ENCODE measurements around the gene MKX. TPM values are rescaled to one million over a fixed set of nuclear protein-coding genes. Genes with fewer than 3 reads are reported as not detected.

The MKX gene
- total RNA-seq, 1 donor from 2014 or later = 22.1 TPM

GRCh38 chr10:27660268-27660667 lies 85.4 kb downstream of the MKX start:
- H3K36me3 Mint-ChIP-seq (ENCODE audit: low read depth) = peaks cover 3% of the 10 kb centered on the region
- H3K27me3 Mint-ChIP-seq (ENCODE audit: low read depth) = no peaks in the 10 kb centered on the region
- H3K4me3 Mint-ChIP-seq (ENCODE audit: unreplicated experiment) = no peak overlapping the region
- no peak for TF ChIP-seq CTCF (IDR thresholded peaks at IDR 0.05)
- no peak for DNase-seq (ENCODE audit: low spot score)
- H3K27ac Mint-ChIP-seq (ENCODE audit: unreplicated experiment) = no peak overlapping the region
- peaks cover 16% of the 10 kb centered on the region for H3K4me1 Mint-ChIP-seq (ENCODE audit: low read depth)
- H3K9me3 Mint-ChIP-seq (ENCODE audit: low read depth) = no peaks in the 10 kb centered on the region

DNA sequence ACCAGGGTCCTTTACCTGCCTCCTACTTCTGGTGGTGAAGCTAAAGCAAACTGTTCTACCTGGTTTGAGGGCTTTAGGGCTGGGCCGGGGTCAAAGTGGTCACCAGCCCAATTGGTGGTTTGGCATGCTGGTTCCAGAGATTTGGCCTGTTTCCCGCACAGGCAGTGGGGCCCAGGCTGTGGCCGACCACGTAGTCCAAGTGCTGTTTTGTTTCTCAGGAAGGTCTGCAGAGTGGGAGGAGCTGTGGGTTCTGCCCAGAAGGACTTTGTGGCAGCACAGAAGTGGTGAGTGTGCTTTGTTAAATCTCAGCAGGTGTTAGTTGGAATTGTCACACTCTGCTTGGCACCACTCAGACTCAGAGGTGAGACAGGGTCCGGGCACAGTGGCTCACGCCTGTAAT lies 85.8 kb downstream of the MKX start:
- H3K9me3 Mint-ChIP-seq (ENCODE audit: low read depth) = no peaks in the 10 kb centered on the region
- no peak for DNase-seq (ENCODE audit: low spot score)
- peaks cover 3% of the 10 kb centered on the region for H3K36me3 Mint-ChIP-seq (ENCODE audit: low read depth)
- TF ChIP-seq CTCF (IDR thresholded peaks at IDR 0.05) = no peak
- peaks cover 16% of the 10 kb centered on the region for H3K4me1 Mint-ChIP-seq (ENCODE audit: low read depth)
- H3K27ac Mint-ChIP-seq (ENCODE audit: unreplicated experiment) = no peak overlapping the region
- no peaks in the 10 kb centered on the region for H3K27me3 Mint-ChIP-seq (ENCODE audit: low read depth)
- H3K4me3 Mint-ChIP-seq (ENCODE audit: unreplicated experiment) = no peak overlapping the region

- H3K4me1 Mint-ChIP-seq (ENCODE audit: low read depth) = peaks cover 16% of the 10 kb centered on the region
Observed at GRCh38 chr10:27658788-27659187, 86.8 kb downstream of the MKX start.

DNA sequence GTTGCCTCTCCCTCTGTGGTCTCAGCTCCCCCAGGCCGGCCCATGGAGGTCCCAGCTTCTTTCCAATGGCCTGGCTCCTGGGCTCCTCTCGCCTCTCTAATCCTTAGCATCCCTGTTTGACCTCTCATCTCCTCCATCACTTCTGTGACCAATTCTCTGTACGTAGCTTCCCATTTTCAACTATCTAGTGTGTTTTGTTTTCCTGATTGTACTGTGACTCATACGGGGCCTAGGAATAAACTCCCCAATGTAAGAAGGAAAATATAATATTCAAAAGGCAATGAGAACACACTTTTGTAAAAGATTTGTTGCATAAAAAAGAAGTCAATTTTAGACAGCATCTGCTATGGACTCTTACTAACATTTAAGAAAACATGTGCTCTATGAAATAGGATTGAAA lies 90.3 kb downstream of the MKX start:
- H3K4me1 Mint-ChIP-seq (ENCODE audit: low read depth) = peaks cover 3% of the 10 kb centered on the region
- no peak overlapping the region for H3K4me3 Mint-ChIP-seq (ENCODE audit: unreplicated experiment)
- H3K27ac Mint-ChIP-seq (ENCODE audit: unreplicated experiment) = no peak overlapping the region
- no peak for TF ChIP-seq CTCF (IDR thresholded peaks at IDR 0.05)
- no peaks in the 10 kb centered on the region for H3K9me3 Mint-ChIP-seq (ENCODE audit: low read depth)
- DNase-seq (ENCODE audit: low spot score) = no peak
- H3K36me3 Mint-ChIP-seq (ENCODE audit: low read depth) = peaks cover 2% of the 10 kb centered on the region
- no peaks in the 10 kb centered on the region for H3K27me3 Mint-ChIP-seq (ENCODE audit: low read depth)

More at GRCh38 chr10:27658788-27659187, 86.8 kb downstream of the MKX start:
- TF ChIP-seq CTCF (IDR thresholded peaks at IDR 0.05) = no peak
- Mint-ChIP-seq H3K27ac (ENCODE audit: unreplicated experiment) (no peak overlapping the region), H3K36me3 (ENCODE audit: low read depth) (peaks cover 3% of the 10 kb centered on the region), H3K4me3 (ENCODE audit: unreplicated experiment) (no peak overlapping the region), H3K27me3 (ENCODE audit: low read depth) (no peaks in the 10 kb centered on the region), H3K9me3 (ENCODE audit: low read depth) (no peaks in the 10 kb centered on the region)
- DNase-seq (ENCODE audit: low spot score) = no peak

- no peaks in the 10 kb centered on the region for H3K27me3 Mint-ChIP-seq (ENCODE audit: low read depth)
- no peak for DNase-seq (ENCODE audit: low spot score)
- H3K4me3 Mint-ChIP-seq (ENCODE audit: unreplicated experiment) = no peak overlapping the region
- no peak overlapping the region for H3K27ac Mint-ChIP-seq (ENCODE audit: unreplicated experiment)
- H3K4me1 Mint-ChIP-seq (ENCODE audit: low read depth) = peaks cover 3% of the 10 kb centered on the region
- no peaks in the 10 kb centered on the region for H3K9me3 Mint-ChIP-seq (ENCODE audit: low read depth)
- no peaks in the 10 kb centered on the region for H3K36me3 Mint-ChIP-seq (ENCODE audit: low read depth)
- no peak for TF ChIP-seq CTCF (IDR thresholded peaks at IDR 0.05)
Observed at GRCh38 chr10:27654284-27654683, 91.3 kb downstream of the MKX start.
